Activated naive CD4-positive, alpha-beta T cell treated with Interleukin-2 at 50 U/mL for 16 hours (primary cell): ENCODE results near the gene SERPINB6.
A peak's percentile ranks its signal among the peaks of the same experiment; 100 is the strongest.

Source experiments
- DNase-seq: peaks from one replicate; pipeline ENCODE4 v3.0.0-alpha.2; 2020

SERPINB6 gene

GRCh38 chr6:2998998-2999617, 27.7 kb upstream of the SERPINB6 start:
- no peak for DNase-seq

GRCh38 chr6:2998249-2998997, 27.1 kb upstream of the SERPINB6 start:
- DNase-seq: peak; percentile 51

GRCh38 chr6:2993755-2994317, 22.5 kb upstream of the SERPINB6 start:
- no peak for DNase-seq

DNA sequence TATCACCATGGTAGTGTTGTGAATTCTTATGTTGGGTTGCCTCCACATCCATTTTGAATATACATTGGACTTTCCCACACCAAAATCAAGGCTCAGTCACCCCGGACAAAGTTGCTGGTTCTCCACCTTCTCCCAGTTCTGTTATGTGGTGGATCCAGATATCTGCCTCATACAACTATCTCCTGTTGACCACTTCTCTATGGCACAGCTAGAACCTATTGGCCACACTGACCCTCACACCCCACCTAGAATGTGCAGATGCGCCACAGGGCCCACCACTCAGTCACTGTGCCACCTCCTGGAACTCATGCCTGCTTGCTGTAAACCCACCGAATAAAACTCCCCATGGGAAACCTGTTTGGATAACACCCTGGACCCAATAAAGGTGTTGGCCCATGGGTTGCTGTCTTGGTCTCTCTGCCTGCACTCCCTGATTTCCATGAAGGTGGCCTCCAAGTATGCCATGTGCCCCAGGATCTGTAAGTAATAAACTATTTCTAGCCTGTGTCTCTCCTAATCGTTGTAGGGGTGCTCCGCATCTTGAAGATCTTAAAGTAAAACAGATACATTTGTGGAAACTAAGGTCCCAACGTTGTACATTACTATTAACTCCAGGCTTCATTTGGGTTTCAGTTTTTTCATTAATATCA, 21.1 kb upstream of the SERPINB6 start:
- DNase-seq: no peak

DNA sequence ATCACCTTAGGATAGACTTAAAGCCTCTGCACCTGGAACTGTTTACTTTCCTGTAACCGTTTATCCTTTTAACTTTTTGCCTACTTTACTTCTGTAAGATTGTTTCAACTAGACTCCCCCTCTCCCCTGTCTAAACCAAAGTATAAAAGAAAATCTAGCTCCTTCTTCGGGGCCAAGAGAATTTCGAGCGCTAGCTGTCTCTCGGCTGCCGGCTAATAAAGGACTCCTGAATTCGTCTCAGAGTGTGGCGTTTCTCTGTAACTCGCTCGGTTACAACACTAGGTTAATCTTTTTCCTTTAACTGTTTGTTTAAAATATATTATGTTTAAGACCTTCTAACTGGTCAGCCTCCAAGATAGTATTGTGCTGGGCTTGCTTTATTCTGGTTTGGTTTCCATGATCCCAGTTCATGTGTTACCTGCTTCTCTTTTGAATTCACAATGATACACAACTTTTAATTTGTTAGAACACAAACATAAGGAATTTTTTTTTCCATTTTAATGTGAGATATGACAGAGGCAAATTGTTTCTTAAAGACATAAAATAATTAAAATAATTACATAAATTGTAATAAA, 19.7 kb upstream of the SERPINB6 start:
- DNase-seq: no peak

- DNase-seq: peak; percentile 24
These were observed 19.0 kb upstream of the SERPINB6 start for GRCh38 chr6:2990248-2990931.

DNA sequence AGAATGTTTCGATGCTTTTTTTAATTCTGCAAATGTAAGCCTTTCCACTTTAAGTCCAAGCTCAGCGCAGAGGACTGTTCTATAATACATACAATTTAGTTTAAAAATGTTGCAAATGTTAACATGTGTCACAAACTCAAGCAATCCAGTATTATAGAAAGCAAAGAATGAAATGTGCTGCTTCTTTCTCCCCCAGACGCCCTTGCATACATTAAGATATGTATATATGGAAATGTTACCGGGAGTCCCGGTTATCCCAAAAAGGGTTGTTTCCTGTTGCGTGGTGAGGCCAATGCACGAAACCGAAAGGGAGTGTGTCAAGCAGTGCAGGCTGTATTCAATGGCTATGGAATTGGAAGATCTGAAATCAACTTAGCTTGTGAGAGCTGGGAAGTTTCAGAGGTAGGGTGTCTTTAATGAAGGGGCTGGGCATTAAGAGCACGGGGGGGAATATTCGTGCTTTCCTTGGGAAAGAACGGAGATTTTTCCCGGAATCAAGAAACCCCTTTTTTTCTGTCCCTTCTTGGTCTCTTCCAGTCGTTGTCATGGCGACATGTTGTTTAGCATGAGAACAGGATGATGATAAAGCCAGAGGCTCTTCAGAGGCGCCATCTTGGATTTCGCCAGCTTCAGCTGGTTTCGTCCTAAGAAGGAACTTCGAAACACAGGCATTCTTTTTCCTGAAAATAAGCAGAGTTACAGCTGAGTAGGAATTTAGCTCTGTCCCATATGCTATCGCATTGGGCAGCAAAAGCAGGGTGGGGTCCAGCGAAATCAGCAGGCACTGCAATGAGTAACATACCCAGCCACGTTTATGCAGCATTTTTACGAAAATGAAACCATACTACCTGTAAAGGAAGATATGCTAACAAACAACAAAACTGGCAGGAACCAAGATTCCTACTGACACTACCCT, 18.2 kb upstream of the SERPINB6 start:
- DNase-seq: peak; percentile 73

GRCh38 chr6:2988426-2989331, 17.3 kb upstream of the SERPINB6 start:
- peak; percentile 80 for DNase-seq

GRCh38 chr6:2988094-2988425, 16.7 kb upstream of the SERPINB6 start:
- no peak for DNase-seq

DNA sequence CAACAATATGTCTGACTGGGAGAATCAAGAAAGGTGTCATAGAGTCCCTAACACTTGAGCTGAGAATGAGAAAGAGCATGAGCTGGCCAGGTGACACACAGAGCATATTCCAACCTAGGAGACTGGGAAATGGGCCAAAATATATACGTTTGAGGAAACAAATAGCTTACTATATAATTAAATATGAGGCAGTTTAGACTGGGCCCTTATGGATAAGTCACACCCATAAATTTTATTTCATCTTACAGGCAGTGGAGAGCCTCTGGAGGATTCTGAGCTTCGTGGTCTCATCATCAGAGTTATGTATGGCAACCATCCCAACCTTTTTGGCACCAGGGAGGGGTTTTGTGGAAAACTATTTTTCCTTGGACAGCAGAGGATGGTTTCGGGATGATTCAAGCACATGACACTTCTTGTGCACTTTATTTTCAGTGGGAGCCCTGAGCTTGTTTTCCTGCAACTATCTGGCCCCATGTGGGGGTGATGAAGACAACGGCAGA, 15.4 kb upstream of the SERPINB6 start:
- DNase-seq: no peak

GRCh38 chr6:2984738-2985406, 13.5 kb upstream of the SERPINB6 start:
- DNase-seq: no peak

DNA sequence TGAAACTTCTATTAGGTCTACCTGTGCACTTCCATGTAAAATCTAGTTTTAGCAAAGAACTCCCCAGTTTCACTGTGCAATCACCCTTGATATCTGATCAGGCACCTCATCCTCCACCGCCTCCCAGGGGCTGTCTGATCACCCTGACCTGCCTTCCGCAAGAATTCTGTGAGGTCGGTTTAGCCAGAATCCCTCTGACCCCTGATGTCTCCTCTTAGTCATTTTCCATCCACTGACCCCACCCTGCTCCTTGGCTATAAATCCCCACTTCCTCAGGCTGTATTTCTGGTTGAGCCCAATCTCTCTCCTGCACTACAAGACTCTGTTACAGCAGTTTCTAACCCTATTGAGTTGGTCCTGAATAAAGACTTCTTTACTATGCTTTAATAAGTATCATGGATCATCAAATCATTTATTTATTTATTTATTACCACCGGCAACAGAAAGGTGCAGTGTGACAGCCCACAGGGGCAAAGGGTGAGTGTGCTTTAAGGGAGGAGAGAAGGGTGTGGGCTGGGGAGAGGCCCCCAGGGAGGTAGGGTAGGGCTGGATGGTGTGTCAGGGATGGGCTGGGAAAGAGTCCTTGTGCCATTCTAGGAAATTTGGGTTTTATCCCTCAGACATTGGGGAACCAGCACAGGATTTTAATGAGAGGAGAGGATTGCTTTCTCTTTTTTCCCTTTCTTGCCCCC, 11.2 kb upstream of the SERPINB6 start:
- no peak for DNase-seq

GRCh38 chr6:2980465-2980855, 9.1 kb upstream of the SERPINB6 start:
- no peak for DNase-seq

- DNase-seq: no peak
These were observed 8.6 kb upstream of the SERPINB6 start for GRCh38 chr6:2979819-2980464.

- DNase-seq: no peak
These were observed 7.6 kb upstream of the SERPINB6 start for GRCh38 chr6:2978923-2979322.

DNA sequence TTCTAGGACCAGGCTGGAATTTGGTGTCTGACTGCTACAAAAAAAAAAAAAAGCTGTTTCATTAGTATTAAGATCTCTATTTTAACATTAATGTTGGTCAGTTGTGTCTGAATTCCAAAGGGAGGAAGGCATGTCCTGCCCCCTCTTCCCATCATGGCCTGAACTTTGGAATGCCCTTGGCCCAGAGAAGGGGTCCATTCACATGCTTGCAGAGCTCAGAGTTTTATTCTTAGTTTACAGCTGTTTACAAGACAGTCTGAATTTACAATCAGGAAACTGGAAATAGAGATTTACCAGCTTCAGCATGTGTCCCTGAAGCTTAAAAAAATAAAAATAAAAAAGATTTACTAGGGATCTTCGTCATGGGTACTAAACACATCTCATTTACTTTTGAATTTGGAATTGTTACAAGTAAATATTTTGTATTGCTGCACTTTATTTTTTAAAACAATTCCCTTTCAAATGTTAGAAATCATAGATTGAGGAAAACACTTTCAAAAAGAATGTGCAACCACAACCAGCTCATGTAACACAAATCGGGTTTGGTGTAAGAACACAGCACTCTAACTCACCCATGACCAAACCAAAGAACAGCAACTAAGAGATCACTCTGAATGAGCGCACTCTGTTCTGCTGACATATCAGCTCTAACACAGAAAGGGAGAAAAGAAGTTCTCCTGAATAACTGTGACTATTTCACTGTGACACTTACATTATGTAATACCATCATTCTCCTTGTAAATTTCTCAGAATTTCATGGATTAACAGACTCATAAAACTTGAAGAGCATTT, 6.6 kb upstream of the SERPINB6 start:
- DNase-seq: no peak

DNA sequence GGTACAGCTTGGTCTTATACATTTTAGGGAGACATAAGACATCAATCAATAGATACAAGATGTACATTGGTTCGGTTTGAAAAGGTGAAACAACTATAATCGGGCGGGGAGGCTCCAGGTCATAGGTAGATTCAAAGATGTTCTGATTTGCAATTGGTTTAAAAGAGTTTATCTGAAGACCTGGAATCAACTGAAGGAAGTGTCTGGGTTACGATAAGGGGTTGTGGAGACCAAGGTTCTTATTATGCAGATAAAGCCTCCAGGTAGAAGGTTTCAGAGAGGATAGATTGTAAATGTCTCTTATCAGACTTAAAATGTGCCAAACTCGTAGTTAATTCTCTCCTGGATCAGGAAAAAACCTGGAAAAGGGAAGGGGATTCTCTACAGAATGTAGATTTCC, 5.9 kb upstream of the SERPINB6 start:
- DNase-seq: no peak

DNA sequence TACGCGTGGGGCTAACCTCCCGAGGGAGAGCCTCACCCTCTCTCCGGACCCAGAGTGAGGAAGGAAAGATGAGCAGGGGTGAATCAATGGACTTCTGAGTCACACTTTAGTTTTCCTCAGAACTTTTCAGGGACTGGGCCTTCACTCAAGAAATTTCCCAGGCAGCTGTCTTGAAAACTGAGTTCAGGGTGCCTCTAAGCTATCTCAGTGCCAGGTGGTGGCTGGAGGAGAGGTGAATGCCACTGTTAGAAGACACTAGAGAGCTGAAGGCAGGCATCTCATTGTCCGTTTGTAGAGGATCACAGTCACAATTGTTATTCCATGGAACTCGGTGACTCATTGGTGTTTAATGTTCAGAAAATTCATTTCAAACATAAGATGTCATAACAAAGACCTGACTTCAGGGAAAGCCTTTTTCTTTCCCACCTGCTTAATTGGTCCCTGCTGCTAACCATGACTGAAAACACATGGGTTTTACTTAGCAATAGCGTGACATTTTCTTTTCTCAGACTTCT, 5.3 kb upstream of the SERPINB6 start:
- no peak for DNase-seq
